GM18505 (cell line): ENCODE data around the gene GRID2IP.
"Not testable (repeated sequence)": the region's sequence is repeated elsewhere in the genome, so short reads cannot be mapped to it uniquely, and the experiment has no call there.

Experiments used
- ATAC-seq: cut with Tn5 transposase; IDR thresholded peaks from one replicate; pipeline ENCODE4 v1.9.1; 2021; ENCODE audit not compliant: unreplicated experiment
- POLR2A ChIP-seq: IDR thresholded peaks from 4 replicates; pipeline ENCODE4 v1.6.1; 2011; ENCODE audit warnings: borderline replicate concordance; ENCODE audit not compliant: insufficient read depth, insufficient read length; ENCODE audit errors: extremely low read depth

GRID2IP gene

DNA sequence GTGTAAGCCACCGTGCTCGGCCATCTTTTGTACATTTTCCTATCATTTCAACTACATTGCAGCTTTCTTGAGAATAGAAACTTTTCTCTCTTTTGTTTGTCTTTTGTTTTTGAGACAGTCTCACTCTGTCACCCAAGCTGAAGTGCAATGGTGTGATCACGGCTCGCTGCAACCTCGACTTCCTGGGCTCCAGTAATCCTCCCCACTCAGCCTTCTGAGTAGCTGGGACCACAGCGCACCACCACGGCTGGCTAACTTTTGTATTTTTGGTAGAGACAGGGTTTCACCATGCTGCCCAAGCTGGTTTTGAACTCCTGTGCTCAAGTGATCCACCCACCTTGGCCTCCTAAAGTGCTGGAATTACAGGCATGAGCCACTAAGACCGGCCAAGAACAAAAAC lies 72.2 kb downstream of the GRID2IP start:
- TF ChIP-seq POLR2A, result no peak
- ATAC-seq, result no peak

- TF ChIP-seq POLR2A, result no peak
- ATAC-seq, result no peak
These were observed 73.1 kb downstream of the GRID2IP start for GRCh38 chr7:6478186-6478585.

GRCh38 chr7:6477318-6477660 lies 74.0 kb downstream of the GRID2IP start:
- TF ChIP-seq POLR2A, result no peak
- ATAC-seq, result no peak

- TF ChIP-seq POLR2A, result no peak
- no peak for ATAC-seq
These were observed 74.5 kb downstream of the GRID2IP start for GRCh38 chr7:6476596-6477317.

DNA sequence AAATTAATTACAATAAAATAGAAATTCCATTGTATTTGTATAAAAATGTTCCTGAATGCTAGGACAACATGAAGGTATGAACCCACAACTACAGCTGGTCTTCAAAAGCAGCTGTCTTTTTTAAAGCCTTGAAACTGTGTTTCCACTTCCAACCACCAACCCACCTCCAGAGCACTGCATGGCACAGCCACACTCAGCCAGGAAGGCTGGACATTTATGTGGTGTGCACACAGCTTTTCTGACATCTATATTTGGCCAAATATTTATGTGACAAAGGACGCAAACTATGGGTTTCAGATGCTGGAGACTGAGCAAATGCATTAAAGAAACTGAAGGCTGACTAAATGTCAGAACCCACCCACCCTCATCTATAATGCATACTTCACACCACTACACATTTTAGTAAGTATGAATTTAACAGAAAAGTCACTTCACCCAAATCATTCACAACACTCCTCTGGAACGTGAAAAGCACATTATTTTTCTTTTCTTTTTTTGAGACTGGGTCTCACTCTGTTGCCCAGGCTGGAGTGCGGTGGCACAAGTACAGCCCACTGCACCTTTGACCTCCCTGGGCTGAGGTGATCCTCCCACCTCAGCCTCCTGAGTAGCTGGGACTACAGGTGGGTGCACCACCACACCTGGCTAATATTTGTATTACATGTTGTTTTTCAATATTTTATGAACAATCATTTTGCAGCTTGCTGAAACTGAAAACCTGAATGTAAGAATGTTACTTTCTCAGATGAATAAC lies 75.7 kb downstream of the GRID2IP start:
- no peak for ATAC-seq
- no peak for TF ChIP-seq POLR2A

- no peak for TF ChIP-seq POLR2A
- ATAC-seq, result no peak
These were observed 85.4 kb downstream of the GRID2IP start for GRCh38 chr7:6465862-6466261.

GRCh38 chr7:6463609-6464008 lies 87.7 kb downstream of the GRID2IP start:
- not testable (repeated sequence) for ATAC-seq

- ATAC-seq, result no peak
- no peak for TF ChIP-seq POLR2A
These were observed 89.2 kb downstream of the GRID2IP start for GRCh38 chr7:6461946-6462550.

DNA sequence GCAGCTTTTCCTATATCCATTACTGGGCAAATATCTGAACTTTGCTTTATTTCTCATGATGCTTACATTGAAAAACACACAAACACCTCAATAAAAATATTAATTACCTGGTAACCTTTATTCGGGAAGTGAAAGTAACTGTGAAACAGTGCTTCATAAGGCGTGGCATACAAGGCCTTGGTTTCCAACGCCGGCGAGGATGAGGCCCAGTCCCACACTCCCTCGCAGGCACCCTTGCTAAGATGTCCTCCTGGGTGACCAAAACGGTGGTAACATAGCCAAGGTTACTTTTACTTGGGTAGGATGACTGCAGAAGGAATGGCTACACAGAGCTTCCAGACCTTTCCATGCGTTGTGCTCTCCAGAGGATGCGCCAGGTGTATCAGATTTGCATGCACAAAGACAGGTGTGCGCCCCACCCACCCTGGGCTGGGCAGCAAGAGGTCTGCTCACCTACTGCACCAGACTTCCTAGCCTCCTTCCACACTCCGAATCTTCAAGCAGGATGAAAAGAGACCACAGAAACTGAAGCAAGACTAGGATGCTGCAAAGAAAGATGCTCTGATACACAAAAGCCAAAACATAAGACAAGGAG lies 90.2 kb downstream of the GRID2IP start:
- no peak for ATAC-seq

DNA sequence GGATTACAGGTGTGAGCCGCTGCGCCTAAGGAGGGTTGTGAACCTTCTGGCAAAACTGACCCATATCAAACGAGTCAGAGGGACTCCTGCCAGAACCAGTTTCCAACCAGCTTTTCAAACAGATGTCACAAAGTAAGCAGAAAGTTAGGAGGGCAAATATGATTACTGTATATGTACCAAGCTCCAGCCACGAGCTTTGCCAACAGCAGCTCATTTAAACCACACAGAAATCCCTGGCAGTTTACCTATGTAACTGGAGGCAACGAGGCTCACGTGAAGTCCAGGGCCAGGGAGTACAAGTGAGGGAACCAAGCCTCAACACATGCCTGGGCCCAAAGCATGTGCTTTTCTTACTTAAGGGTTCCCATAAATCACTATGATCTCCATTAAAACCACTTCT lies 91.0 kb downstream of the GRID2IP start:
- TF ChIP-seq POLR2A, result no peak
- ATAC-seq, result no peak

More for the DNA sequence above, 90.2 kb downstream of the GRID2IP start:
- no peak for TF ChIP-seq POLR2A

GRCh38 chr7:6458676-6459075 lies 92.6 kb downstream of the GRID2IP start:
- ATAC-seq, result not testable (repeated sequence)

DNA sequence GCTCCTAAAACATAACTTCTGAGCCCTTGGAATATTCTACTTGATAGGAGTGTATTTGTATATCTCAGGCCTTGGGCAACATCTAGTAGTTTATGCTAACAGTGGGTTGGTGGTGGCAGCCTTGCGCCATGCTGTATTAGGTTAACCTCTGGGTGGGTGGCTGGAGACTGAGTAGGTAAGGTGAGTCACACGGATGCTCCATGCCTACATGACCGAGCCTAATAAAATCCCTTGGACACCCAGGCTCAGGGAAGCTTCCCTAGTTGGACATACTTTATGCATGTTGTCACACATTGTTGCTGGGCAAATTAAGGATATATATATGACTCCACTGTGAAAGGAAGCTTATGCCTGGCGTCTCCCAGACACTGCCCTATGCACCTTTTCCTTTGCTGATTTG lies 97.5 kb downstream of the GRID2IP start:
- ATAC-seq, result no peak
- no peak for TF ChIP-seq POLR2A

DNA sequence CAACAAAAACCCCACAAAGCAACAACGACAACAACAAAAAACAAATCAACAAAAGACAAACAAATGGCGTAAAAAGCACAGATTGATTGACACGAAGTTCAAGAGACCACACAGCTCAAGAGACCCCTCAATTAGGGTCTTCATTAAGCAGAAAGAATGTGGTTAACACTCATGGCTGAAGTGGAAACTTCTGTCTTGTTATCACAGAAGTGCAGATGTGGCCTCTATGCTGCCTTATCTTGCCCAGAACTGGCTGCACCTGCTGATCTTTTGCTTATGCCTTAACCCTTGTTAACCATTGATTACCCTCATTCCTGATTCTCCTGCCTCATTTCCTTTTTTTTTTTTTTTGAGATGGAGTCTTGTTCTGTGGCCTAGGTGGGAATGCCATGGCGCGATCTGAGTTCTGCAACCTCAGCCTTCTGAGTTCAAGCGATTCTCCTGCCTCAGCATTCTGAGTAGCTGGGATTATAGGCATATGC lies 100.0 kb downstream of the GRID2IP start:
- no peak for TF ChIP-seq POLR2A
- no peak for ATAC-seq

DNA sequence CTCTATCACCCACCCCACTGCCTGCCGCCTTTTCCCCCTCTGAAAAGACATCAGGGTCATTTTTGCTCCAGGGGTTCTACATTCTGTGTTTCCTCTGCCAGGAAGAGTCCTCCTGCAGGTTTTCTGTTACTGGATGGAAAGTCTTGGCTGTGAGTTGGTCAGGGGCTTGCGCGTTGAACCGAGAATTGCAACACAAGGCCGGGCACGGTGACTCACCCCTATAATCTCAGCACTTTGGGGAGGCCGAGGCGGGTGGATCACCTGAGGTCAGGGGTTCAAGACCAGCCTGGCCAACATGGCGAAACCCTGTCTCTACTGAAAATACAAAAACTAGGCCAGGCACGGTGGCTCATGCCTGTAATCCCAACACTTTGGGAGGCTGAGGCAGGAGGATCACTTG lies 100.7 kb downstream of the GRID2IP start:
- ATAC-seq, result not testable (repeated sequence)

- ATAC-seq, result not testable (repeated sequence)
These were observed 101.4 kb downstream of the GRID2IP start for GRCh38 chr7:6449884-6450283.
